ENCODE measurements around the gene AHCY.
"Not testable (repeated sequence)": the region's sequence is repeated elsewhere in the genome, so short reads cannot be mapped to it uniquely, and the experiment has no call there.

Gene AHCY

DNA sequence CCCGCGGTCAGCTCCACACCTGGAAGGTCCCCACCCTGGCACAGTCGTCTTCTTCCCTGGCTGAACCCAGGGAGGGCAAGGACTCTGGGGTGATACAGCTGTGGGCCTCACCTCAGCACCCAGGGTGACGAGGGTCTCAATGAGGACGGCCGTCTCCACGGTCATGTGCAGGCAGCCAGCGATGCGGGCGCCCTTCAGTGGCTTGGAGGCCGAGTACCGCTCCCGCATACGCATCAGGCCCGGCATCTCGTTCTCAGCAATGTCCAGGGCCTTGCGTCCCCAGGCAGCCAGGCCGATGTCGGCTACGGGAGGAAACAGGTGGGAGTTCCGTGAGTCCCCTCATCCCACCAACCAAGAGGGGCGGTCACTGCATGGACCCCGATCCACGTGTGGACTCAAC is 7.9 kb downstream of the AHCY start:
- no peak for DNase-seq

GRCh38 chr20:34294563-34294962 is 8.6 kb downstream of the AHCY start:
- DNase-seq: no peak

DNA sequence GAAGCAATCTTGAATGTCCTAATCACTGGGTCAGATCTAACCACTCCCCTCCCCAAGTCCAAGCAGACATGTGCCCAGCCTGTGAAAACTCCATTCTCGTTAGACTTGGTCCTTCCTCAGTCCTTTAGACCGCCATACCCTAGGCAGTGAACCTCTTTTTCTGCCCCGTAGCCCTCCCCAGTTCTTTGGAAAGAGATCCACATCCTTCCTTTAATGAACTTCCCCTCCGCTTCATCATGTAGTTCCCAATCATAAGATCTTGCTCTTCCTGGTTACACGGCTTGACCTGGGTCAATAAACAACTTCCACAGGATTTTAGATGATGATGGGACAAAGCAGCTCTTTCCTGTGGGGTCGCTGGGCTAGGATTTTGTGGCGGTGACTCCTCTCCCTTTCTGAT is 9.6 kb downstream of the AHCY start:
- DNase-seq: no peak

DNA sequence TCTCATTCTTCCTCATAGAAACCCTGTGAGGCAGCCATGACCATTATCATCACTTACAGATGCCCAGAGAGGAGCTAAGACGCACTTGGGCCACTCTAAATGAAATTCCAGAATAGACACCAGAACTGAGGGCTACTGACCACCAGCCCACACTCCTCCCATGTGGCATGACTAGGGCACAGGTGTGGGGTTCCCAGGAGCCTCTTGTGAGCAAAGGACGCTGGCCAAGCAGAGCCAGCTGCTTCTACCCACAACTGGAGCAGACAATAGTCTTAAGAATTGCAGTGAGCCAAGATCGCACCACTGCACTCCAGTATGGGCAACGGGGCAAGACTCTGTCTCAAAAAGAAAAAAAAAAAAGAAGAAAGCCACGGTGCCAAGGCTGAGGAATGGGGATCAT is 10.0 kb downstream of the AHCY start:
- no peak for DNase-seq

DNA sequence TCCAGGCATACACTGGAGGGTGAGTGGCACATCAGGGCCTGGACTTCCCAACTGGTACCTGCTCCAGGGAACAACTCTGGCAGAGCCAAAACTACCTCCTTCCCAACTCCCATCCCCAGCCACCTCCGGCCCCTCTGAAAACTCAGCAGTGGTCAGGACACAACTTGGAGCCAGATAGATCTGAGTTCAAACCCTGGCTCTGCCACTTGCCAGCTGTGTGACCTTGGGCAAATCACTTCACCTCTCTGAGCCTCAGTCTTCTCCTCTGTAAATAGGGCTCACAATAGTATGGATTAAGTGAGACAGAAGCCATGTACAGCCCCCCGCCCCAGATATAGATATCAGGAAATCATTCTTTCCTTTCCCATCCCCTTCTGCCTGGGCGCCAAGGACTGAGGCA is 10.7 kb downstream of the AHCY start:
- no peak for DNase-seq

DNA sequence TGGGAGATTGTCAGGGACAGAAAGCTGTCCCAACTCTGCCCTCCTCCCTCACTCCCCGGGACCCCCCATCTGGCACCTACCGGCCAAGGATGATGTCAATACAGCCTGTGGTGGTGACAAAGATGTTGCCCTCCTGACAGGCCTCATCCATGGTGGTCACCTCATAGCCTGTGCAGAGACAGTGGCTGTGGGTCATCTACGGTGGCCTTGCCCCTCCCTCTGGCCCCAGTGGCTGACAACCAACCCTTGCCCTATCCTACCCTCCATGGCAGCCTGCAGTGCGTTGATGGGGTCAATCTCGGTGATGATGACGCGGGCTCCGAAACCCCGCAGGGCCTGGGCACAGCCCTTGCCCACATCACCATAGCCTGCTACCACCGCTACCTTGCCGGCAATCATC is 12.7 kb downstream of the AHCY start:
- DNase-seq: no peak

- not testable (repeated sequence) for DNase-seq
These were observed 15.7 kb downstream of the AHCY start for GRCh38 chr20:34287500-34287899.

- DNase-seq: no peak
These were observed 17.7 kb downstream of the AHCY start for GRCh38 chr20:34285450-34285849.

DNA sequence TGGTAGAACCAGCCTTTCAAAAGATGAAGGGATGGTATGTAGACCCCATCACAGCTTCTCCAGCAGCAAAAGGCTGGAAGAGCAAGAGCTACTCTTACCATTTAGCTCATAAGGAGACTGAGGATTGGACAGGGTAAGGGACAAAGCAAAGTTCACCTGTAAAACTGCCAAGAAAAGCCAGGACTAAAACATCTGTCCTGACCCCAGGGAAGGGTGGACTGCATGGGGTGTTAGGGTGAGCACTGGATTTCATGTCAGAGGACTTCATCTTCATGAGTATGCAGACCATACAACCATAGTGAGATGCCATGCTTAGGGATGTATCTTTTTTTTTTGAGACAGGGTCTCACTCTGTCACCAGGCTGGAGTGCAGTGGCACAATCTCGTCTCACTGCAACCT is 19.3 kb downstream of the AHCY start:
- no peak for DNase-seq

- no peak for DNase-seq
These were observed 21.1 kb downstream of the AHCY start for GRCh38 chr20:34282041-34282440.

- DNase-seq: no peak
These were observed 22.0 kb downstream of the AHCY start for GRCh38 chr20:34281177-34281576.

- no peak for DNase-seq
These were observed 28.5 kb downstream of the AHCY start for GRCh38 chr20:34274694-34275093.

GRCh38 chr20:34271956-34272355 is 31.2 kb downstream of the AHCY start:
- DNase-seq: no peak

GRCh38 chr20:34269996-34270627 is 33.0 kb downstream of the AHCY start:
- DNase-seq: no peak

DNA sequence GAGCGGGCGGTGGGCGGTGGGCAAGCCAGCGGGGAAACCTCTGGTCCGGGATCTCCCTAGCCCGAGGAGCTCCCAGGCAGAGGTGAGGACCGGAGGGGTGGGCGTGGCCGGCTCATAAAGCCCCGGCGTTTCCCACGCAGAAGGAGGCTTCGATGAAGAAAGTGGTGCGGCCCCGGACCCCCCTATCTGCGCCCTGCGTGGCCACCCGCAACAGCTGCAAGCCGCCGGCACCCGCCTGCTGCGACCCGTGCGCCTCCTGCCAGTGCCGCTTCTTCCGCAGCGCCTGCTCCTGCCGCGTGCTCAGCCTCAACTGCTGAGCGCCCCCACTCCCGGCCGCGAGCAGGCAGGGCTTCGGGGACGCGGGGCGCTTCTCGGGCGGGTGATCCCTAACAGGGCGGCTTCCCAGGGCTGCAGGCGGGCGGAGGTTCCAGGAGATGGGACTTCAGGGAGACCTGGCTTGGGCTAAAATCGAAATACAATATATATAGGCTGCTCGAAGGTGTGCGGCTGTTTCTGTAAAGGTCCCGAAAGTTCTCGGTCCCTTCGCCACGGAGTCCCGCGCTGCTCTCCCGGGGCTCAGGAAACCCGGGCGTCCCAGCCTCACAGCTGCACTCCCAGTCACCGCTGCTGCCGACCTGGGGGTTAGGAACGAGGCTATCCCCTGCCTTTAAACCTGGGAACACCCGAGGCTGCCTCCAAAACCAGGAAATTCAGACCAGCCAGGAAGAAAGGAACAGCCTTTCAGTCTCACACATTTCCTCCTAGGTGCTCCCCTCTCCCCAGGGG is 34.1 kb downstream of the AHCY start:
- DNase-seq: no peak

- no peak for DNase-seq
These were observed 35.0 kb downstream of the AHCY start for GRCh38 chr20:34268145-34268544.

GRCh38 chr20:34264141-34264540 is 39.0 kb downstream of the AHCY start:
- DNase-seq: no peak

DNA sequence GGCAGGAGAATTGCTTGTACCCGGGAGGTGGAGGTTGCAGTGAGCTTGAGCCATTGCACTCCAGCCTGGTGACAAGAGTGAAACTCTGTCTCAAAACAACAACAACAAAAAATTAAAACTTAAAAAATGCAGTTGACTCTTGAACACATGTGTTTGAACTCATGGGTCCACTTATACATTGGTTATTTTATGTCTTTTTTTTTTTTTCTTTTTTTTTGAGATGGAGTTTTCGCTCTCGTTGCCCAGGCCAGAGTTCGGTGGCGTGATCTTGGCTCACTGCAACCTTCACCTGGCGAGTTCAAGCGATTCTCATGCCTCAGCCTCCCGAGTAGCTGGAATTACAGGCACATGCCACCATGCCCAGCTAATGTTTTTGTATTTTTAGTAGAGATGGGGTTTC is 39.7 kb downstream of the AHCY start:
- DNase-seq: not testable (repeated sequence)

DNA sequence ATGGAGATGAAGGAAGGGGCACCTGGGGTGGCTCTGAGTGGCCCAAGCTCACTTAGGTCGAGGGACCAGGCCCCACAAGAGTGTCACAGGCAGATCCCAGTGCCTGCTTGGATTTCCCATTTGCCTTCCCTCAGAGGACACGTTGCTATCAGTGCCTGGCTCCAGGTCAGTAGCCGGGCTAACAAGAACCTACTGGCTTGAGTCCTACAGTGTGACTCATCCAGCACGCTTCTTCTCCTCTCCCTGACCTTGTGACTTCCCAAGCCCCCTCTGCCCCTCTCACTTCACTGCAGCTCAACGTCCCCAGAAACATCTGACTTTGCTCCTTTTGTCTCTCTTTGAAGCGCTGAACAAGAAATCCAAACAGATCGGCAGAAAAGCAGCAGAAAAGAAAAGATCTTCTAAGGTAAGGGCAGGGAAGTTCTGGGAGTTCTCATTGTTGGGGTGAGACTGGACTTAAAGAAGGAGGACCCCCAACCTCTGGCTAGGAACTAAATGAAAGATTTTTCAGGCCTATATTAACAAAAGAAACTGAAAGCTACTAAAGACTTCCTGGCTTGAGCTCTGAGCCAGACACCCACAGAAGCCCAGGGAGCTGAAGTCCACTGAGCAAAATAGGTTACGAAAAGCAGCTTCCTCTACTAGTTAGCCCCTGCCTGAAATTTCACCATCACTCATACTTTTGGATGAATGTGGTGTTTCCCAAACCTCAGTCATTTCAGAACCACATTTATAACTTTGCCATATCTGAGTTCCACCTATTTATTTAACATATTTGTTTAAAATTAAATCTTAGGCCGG is 40.5 kb downstream of the AHCY start:
- no peak for DNase-seq

DNA sequence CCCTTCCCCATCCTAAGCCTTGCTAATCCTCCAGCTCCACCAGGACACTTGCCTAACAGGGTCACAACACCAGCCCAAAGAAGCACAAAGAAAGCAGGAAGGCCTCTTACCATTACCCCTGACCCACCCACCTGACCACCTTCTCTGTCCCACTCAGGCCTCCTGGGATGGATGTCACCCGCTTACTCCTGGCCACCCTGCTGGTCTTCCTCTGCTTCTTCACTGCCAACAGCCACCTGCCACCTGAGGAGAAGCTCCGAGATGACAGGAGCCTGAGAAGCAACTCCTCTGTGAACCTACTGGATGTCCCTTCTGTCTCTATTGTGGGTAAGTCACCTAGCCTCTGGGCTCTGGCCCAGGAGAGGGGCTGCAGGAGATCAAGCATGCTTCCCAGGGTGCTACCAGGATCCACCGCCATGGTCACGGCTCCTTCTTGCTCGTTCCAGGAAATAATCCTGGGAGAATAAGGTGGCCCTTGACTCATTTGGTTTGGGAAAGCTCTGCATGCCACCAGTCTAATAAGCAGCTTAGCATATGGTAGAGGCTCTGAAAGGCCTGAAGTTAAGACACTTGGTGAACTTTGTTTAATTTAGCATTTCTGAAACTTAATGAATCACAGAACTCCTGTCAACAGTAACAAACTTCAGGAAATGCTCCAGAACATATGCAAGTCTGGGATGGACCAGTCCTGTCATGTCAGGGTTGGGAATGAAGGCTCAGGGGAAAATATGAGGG is 42.8 kb downstream of the AHCY start:
- DNase-seq: no peak

DNA sequence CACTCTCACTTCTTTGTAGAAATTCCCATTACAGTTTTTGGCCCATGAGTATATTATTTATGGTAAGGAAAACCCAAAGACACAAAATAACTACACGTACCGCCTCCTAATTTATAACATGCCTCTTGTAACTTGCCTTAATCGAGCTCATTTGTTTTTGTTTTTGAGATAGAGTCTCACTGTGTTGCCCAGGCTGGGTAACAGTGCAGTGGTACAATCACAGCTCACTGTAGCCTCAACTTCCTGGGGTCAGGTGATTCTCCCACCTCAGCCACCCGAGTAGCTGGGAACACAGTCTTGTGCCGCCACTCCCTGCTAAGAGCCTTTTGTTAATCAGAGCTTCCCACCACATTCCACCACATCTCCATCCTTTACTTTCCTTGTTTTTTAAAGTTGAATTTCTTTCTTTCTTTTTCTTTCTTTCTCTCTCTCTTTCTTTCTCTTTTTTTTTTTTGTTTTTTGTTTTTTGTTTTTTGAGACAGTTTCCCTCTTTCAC is 46.5 kb downstream of the AHCY start:
- no peak for DNase-seq

DNA sequence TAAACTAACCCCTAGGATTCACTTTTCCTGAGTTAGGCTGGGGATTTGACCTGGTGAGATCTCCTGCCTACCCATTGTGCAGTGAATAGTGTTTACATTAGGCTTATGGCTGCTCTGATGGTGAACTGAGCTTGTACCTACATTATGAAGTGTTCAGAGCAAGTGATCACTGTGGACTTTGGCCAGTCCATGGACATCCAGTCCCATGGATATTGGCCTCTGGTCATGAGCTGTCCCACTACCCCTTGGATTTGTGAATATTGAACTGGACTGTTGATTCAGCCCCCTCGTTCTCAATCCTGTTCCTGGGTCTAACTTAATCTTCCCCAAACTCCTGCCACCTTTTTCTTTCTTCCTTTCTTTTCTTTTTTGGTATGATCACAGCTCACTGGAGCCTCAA is 48.2 kb downstream of the AHCY start:
- DNase-seq: no peak
